GM18517 (cell line): ENCODE measurements around the gene RAPGEF3.

ENCODE experiments used
- ATAC-seq: cut with Tn5 transposase; IDR thresholded peaks from one replicate; pipeline ENCODE4 v1.9.1; 2021; ENCODE audit warnings: mild to moderate bottlenecking, moderate library complexity; ENCODE audit not compliant: unreplicated experiment

The RAPGEF3 gene

DNA sequence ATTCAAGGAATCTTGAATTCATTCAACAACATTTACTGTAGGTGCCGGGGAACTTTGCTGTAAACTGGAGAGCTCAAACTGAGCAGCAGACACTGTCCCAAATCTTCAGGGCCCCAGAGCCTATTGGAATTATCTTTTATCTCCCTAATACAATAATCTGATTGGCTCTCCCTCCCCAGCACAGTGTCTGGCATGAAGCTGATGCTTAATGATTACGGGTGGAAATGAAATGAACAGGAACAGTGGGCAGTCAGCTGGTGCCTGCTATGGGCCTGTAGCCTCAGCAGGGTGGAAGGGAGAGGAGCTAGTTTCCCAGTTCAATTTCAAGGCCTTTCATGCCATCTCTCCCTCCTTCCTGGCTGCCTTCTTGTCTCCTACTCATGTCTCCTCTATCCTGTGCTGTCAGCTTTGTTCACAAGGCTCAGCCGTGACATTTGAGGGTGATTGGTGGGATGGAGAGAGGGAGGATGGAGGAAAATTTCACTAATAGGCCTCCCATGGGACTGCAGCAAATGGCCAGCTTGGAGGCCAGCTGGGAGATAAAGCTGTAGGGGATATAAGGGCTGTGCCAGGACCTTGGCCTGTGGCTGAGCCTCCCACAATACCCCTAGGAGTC is 4.3 kb upstream of the RAPGEF3 start:
- ATAC-seq = no peak

GRCh38 chr12:47758584-47758833 is 171 bp downstream of the RAPGEF3 start:
- no peak for ATAC-seq

GRCh38 chr12:47757840-47758583 is 668 bp downstream of the RAPGEF3 start:
- ATAC-seq = no peak

- ATAC-seq = no peak
Observed at GRCh38 chr12:47757364-47757839, 1.3 kb downstream of the RAPGEF3 start.

DNA sequence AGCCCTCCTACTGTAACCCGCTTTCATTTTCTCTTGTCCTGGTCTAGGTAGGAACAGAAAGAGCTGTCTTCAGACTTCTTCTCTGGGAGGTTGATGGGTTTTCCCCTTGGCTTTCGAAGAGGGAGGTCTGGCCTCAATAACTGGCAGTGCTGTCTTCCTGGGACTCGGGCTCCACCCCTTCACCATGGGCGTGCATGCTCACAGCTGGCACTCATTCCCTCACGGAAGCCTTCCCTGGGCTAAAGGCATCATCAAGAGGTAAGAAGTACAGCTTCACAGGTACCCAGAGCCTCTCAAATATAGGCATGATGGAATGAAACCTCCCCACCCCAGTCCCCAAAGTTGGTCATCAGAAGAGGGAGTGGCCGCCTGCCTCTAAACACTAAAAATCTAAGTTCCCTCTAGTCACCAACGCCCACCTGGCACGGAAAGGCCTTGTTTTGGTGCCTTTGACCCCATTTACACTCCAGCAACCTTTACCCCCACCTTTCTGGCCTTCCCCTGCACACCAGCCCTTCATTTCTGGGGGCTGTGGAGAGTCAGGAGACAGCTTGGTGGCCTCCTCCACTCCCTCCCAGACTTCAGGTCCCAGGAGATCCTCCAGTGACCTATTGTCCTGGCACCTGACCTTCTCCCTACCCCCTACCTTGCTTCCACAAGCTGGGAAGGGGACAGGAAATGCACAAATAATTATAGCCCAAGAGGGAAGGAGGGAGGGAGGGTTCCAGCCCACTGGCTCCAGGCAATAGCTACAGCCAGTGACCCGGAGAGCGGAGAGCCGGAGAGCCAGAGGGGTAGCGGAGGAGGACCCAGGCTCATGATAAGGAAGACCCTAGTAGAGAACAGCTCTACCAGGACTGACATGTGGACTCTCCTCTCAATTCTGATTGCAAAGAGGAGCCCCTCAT is 2.8 kb downstream of the RAPGEF3 start:
- ATAC-seq = peak; percentile 73

DNA sequence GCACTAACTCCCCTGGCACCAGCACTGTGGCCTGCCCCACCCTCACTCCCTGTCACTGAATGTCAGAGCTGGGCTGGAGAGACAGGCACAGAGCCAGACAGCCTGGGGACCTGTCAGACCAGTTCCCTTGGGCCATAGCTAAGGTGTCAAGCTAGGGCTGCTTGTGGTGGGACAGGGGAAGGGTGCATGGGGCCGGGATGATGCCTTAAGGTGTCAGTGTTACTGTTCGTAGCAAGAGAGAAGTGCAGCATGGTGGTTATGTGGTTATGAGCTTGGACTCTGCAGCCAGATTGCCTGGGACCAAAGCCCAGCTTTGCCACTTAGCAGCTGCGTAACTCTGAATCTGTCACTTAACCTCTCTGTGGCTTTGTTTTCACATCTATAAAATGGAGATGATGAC is 3.8 kb downstream of the RAPGEF3 start:
- peak; percentile 10 for ATAC-seq

- ATAC-seq = no peak
Observed at GRCh38 chr12:47754126-47754525, 4.6 kb downstream of the RAPGEF3 start.

DNA sequence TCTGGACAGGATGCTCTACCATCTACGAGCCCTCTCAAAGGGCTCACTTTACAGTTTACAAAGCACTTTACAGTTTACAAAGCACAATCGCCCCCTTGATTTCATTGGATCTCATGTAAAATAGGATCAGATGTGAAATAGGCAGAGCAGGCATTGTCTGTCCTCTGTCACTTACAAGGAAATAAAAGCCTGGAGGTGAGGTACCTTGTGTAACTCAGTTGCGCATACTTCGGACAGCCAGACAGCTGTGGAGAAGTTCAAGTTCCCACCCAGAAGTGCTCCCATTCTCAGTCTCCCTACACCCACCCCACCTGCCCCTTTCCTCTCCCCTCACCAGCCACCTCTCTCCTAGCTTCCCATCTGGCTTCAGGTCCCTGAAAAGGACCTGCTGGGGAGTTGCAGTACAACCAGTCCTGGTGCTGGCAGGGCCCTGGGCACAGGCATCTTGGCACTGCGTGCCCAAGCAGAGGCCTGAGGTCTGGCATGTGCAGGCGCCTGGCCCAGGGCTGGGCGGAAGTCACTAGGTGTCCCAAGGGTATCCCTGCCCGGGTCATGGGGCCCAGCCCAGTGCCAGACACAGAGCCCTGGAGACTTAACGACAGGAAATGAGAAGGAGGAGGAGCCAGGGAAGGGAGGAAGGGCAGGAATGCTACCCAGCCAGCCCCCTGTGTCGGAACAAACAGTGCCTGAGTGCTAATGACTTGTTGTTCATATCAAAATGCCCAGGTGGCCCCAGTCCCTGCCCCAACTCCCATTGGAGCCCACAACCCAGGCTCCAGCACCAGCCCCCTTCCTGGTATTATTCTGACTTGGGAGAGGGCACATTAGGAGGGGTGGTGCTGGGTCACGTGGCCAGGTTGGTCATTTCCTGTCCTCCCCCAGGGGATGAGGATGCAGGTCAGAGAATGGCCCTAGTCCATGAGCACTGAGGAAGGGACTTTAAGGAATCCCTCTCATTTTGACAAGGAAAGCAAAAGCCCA is 5.4 kb downstream of the RAPGEF3 start:
- no peak for ATAC-seq

DNA sequence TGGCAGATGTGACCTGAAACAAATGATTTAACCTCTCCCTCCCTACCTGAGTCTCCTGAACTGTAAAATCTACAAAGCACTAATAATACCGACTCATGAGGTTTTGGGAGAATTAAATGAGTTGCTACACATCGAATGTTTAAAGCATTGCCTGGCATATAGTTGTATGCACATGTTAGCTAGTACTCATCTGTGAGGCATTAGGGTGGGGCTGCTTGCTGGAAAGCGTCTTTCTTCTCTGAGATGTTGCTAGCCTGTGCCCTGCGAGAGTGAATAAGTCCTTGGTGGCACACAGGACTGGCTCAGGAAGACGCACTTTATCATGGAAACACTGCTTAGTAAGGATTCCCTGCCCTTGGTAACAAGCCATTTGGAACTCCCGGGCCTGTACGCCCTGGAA is 6.1 kb downstream of the RAPGEF3 start:
- no peak for ATAC-seq

DNA sequence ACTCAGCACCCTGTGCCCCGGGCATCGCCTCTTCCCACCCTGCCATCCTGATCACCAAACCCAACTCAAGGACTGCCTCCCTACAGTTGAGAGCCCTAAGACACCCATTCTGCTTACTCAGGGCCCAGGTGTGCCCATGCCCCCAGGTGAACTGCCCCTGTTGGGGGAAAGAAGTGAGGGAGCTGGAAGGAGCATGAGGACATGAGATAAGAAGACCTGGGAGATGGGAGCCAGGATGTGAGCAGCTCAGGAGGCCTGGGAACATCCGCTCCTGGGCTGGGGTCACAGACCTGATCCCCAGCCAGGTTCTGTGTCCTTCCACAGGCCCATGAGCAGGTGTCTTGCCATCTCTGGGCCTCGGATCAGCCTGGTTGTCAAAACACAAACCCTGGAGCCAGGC is 6.6 kb downstream of the RAPGEF3 start:
- no peak for ATAC-seq

DNA sequence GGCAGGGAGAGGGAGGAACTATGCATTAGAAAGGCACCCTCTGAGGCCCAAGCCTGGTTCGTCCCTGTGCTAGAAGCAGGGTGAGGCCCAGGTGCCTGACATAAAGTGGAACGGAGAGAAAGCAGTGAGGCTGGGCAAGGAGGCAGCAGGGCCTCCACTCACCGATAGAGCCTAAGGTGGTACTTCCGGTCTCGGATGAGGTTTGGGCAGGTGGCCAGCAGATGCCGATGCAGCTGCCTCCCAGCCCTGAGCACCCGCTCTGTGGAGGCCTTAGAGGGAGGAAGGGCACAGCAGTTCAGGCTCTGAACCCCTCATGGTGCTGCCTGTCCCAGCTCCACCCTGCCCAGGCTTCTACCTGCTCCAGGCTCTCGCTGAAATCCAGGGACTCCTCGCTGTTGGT is 7.1 kb downstream of the RAPGEF3 start:
- ATAC-seq = no peak

DNA sequence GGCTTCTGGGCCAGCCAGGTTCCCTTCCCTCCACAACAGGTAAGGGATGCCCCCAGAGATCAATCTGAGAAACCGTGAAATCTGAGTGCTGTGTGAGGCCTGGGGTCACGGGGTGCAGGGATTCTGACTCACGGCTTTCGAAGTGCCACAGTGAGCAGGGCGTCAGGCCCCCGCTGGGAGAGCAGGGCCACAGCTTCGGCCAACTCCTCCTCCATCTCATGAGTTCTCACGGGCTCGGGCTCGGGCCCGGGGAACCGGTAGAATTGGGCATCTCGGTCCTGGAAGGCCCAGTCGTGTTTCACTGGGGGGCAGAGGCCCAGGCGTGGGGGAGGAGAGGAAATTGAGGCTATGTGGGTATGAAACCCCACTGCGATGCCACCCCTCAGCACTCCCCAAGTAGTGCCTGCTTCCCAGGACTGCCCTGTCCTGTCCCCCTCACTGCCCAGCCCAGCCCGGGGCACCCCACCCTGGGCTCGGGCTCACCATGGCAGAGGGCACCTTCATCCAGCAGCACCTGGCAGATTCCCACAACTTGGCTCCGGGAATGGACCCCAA is 7.7 kb downstream of the RAPGEF3 start:
- no peak for ATAC-seq

DNA sequence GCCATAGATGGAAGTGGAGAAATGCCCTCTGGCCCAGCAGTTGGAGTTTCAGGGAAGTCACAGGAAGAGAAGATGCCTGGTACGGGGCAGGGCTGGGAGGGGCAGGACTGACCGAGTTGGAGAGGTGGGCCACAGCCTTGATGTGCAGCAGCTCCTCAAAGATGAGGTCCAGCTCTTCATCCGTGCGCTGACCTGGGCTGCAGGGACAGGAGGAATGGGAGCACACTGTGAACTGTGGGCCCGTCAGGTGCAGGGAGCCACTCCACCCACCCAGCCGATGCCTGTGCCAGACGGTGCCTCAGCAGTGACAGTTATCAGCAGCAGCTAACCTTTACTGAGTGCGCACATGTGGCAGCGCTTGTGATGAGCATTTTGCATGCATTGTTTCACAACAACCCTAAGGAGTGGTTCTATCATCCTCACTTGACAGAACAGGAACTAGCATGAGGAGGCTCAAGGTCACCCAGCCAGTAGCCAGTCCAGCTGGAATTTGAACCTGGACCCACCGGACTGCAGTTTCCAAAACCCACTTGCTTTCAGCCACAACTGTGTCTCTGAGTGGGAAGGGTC is 8.4 kb downstream of the RAPGEF3 start:
- ATAC-seq = no peak

GRCh38 chr12:47748899-47749298 is 9.8 kb downstream of the RAPGEF3 start:
- no peak for ATAC-seq

DNA sequence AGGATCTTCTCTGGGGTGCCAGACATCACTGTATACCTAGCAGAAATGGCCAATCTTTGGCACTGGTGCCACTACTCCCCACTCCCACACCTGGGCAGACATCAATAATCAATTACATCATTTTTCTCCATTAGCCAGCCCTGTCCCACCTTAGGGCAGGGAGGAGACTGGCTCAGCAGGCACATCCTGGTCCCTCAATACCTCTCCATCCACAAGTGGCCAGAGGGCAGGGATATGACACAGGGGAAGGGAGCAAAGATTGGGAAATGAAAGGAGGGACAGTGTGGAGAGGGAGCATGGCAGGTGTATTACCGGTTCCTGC is 10.2 kb downstream of the RAPGEF3 start:
- no peak for ATAC-seq

- ATAC-seq = no peak
Observed at GRCh38 chr12:47747596-47748506, 10.8 kb downstream of the RAPGEF3 start.

DNA sequence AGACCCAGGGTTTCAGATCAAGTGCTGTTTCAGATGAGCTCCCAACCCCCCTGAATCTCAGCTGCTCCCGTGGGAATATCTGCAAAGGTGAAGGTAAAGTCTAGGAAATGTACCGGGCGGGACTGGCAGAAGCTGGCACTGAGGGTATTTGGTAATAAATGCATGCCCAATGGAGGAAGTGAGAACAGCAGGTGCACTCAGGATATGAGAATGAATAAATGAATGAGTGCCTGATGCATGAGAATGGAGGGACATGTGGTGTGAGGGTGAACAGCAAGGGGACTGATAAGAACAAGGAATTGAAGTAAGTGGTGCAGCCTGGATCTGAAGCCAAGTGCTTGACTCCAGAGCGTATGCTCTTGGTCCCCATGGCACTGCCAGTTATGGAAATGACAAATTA is 11.6 kb downstream of the RAPGEF3 start:
- no peak for ATAC-seq

DNA sequence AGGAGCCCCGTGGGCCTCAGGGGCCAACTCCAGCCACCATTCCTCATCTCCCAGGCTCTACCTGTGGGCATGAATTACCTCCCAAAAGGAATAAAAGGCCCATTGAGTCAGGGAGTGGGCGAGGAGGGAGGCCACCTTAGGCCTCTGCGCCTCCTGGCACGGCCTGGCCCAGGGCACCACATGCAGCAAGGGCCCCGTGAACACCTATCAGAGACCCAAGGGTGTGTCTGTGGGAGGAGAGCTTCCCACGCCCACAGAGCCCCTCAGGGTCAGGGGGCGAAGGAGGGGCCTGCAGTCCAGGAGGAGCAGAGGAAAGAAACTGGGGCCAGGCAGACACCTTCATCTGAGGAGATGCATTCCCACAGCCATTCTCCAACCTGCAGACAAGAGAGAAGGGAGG is 12.2 kb downstream of the RAPGEF3 start:
- no peak for ATAC-seq

DNA sequence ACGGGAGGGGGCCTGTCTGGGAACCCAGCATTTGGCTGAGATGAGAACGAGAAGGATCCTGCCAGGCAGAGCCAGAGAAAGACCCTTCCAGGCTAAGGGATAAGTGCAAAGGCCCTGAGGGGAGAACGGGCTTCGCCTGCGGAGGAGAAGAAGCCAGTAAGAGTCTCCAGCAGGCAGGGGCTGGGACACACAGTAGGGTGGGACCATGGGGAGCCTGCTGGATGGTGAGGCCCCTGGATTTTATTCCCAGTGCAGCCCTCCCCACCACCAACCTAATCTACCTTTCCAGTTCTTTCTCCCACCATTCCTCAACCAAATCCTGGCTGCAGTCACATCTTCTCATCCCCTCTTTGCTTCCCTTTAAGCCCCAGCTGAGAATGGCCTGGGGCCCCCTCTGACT is 12.6 kb downstream of the RAPGEF3 start:
- ATAC-seq = no peak
